NCI-H446 (cell line): ENCODE results near the gene UGT1A6.

Experiments
- DNase-seq, 2 experiments: peaks; one replicate each; lab custom pipeline; 2025; lab: John Stamatoyannopoulos, UW

UGT1A6 gene

DNA sequence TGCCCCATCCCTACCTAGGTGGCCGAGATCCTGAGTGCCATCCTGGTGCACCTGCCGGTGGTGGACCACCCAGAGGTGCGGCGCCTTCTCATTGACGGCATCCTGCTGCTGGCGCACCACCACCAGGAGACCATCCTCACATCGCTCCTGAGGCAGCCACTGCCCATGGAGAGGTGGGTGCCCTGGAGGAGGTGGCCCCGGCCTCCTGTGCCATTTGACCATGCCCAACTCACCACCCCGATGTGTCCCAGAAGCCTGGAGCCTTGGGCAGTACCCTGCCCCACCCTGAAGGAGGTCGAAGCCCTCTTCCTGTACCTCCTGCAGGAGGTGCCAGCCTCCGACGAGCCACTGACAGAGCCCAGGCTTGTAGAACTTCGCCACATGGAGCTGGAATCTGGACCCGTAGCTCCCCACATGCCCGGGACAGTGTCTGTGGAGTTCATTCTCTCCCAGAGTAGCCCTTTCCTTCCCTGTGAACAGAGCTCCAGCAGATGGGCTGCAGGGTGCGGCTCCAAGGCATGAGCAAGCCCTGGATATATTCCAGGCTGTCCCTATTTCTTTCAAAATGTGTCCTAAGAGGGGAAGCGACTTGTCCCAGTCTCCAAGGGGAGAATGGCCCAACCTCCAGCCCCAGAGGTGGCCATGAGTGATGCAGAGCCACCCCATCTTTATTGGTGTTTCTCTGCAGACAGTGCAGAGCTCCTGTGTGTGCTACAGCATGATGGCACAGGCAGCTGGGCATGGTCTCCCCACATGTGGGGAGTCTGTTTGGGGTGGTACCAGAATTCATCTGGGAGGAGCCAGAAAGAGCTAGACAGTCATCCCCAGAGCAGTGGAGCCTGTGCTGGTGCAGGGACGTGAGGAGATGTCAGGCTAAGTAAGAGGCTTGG is 127.4 kb downstream of the UGT1A6 start:
- no peak for DNase-seq

DNA sequence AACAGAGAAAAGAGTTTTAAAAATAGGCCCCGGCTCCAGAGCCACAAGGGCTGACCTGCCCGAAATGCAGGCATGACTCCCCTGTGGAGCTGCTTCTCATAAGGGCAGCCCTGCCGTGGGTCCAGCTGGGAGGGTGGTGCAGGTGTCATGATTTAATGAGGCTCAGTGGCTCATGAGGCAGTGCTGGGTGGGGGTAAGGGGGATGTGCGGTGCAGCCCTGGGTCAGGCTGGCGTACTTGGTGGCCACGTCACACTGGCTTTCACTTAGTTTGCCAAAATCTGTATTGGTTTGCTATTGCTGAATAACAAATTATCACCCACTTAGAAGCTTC is 128.1 kb downstream of the UGT1A6 start:
- no peak for DNase-seq

DNA sequence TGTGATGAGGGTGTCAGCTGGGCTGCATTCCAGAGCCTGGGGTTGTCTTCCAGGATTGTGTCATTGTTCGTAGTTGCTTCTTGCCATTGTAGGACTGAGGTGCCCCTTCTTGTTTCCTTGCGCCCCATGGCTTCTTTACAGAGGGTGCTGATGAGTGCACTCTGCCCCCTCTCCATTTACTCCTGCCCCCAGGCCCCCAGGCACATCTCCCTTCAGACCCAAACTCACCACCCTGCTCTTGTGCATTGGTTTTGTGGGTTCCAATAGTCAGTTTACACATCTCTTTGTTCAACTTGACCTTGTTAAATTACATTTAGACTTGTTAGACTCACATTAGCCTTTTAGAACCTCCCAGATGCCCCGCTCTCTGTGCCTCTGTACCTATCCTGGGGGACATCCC is 128.5 kb downstream of the UGT1A6 start:
- no peak for DNase-seq

DNA sequence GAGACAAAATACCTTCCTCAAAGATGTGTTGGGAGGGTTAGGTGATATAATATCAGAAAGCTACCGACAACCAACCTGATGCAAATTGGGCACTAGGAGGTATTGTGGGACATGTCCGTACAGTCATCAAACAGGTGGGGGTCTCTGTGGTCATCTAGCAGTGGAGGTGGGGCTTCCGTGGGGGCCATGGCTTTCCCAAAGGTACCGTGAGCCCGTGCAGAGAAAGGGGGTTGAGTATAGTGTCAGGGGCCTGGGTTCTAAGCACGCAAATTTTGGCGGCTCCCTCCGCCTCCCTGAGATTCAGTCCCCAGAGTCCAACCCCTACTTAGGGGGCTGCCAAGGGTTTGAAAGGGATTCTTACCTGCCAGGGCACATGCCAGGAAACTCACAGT is 129.0 kb downstream of the UGT1A6 start:
- no peak for DNase-seq

DNA sequence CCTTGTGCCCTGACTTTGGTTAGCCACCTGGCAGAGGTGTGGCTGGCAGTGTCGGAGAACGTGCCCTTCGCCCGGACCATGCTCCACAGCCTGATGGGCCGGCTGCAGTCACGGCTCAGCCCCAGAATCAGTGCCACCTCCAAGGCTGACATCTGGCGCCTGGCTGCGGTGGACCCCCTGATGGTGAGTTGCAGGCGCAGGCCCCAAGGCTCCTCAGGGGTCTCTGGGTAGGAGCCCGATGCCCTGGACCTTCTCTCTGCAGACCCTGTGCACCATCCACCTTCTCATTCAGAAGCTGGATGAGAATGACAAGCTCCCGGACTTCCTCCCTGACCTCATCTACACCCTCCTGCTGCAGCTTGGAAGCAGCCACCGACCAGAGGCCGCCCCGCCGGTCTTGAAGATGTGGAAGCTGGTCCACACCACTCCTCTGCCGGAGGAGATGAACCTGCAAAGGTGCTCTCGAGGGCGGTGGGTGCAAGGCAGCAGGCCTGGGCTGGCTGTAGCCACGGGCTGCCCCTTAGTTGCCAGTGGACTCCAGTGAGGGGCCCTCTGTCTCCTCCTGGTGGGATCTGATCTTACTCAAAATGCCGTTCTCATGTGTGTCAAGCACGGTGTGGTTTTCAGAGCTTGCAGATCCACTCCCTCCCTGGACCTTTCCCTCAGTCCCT is 129.5 kb downstream of the UGT1A6 start:
- no peak for DNase-seq
